ENCODE measurements around the gene POLN.

POLN gene

GRCh38 chr4:2183394-2183793 is 58.5 kb downstream of the POLN start:
- Histone ChIP-seq H3K36me3 (ENCODE audit: control insufficient read depth in 4 of 4, insufficient read depth in 4 of 4, low read length in 3 of 4) (no peaks in the 10 kb centered on the region), H3K27ac (ENCODE audit: insufficient read depth in 1 of 2, low read depth in 1 of 2, low read length in 2 of 2, poor library complexity in 1 of 2, severe bottlenecking in 2 of 2) (no peak overlapping the region), H3K9me3 (ENCODE audit: control extremely low read depth in 1 of 5, control insufficient read depth in 4 of 5, insufficient read depth in 2 of 5, low read depth in 1 of 5, low read length in 4 of 5) (peaks cover 0 to 21% (median 4%) of the 10 kb centered on the region in 5 experiments), H3K4me3 (ENCODE audit: control insufficient read depth in 1 of 7, extremely low read depth in 1 of 7, insufficient read depth in 4 of 7, low read depth in 2 of 7, low read length in 6 of 7) (no peak overlapping the region), H3K4me1 (ENCODE audit: control extremely low read depth in 1 of 4, control insufficient read depth in 4 of 4, insufficient read depth in 4 of 4, low read length in 3 of 4) (no peaks in the 10 kb centered on the region), H3K27me3 (replicated peaks in 2 of 5; ENCODE audit: control insufficient read depth in 4 of 5, insufficient read depth in 5 of 5, low read length in 4 of 5) (peaks cover 0 to 2% (median 0%) of the 10 kb centered on the region in 5 experiments)
- ChIA-PET CTCF (no interaction called here), POLR2A (no interaction called here)
- no peak for DNase-seq

- no peak overlapping the region for H3K27ac ChIP-seq (ENCODE audit: insufficient read depth in 1 of 2, low read depth in 1 of 2, low read length in 2 of 2, poor library complexity in 1 of 2, severe bottlenecking in 2 of 2)
- H3K4me3 ChIP-seq (ENCODE audit: control insufficient read depth in 1 of 7, extremely low read depth in 1 of 7, insufficient read depth in 4 of 7, low read depth in 2 of 7, low read length in 6 of 7): no peak overlapping the region
- no peaks in the 10 kb centered on the region for H3K4me1 ChIP-seq (ENCODE audit: control extremely low read depth in 1 of 4, control insufficient read depth in 4 of 4, insufficient read depth in 4 of 4, low read length in 3 of 4)
- 100% methylated on average over 1 of the region's 3 CpGs for WGBS (ENCODE audit: insufficient coverage)
- CTCF ChIA-PET: no interaction called here
- POLR2A ChIA-PET: no interaction called here
- H3K27me3 ChIP-seq (replicated peaks in 2 of 5; ENCODE audit: control insufficient read depth in 4 of 5, insufficient read depth in 5 of 5, low read length in 4 of 5): peaks cover 0 to 2% (median 0%) of the 10 kb centered on the region in 5 experiments
- no peak for DNase-seq
- peaks cover 0 to 20% (median 3%) of the 10 kb centered on the region in 5 experiments for H3K9me3 ChIP-seq (ENCODE audit: control extremely low read depth in 1 of 5, control insufficient read depth in 4 of 5, insufficient read depth in 2 of 5, low read depth in 1 of 5, low read length in 4 of 5)
- H3K36me3 ChIP-seq (ENCODE audit: control insufficient read depth in 4 of 4, insufficient read depth in 4 of 4, low read length in 3 of 4): no peaks in the 10 kb centered on the region
These were observed 58.9 kb downstream of the POLN start for GRCh38 chr4:2182994-2183393.

DNA sequence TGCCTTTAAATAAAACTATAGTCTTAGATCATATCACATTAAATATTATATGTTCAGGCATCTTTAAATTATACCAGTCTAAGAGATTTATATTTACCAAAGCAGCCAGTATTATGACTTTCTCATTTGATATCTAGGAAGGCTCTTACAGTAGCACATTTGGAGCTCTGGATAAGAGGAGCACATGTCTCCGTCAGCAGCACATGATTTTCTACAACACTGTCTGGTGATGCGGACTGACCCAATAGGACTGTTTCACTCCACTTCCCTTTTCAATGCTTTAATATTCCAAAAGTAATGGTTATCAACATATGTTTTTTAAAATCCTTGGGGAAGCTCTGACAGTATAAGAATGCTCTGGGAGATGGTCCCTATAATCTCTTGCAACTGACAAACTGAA is 61.5 kb downstream of the POLN start:
- no peaks in the 10 kb centered on the region for H3K4me1 ChIP-seq (ENCODE audit: control extremely low read depth in 1 of 4, control insufficient read depth in 4 of 4, insufficient read depth in 4 of 4, low read length in 3 of 4)
- WGBS (ENCODE audit: insufficient coverage): 100% methylated on average over 1 of the region's 2 CpGs
- no peak overlapping the region for H3K27ac ChIP-seq (ENCODE audit: insufficient read depth in 1 of 2, low read depth in 1 of 2, low read length in 2 of 2, poor library complexity in 1 of 2, severe bottlenecking in 2 of 2)
- ChIA-PET CTCF (no interaction called here), POLR2A (no interaction called here)
- no peaks in the 10 kb centered on the region for H3K36me3 ChIP-seq (ENCODE audit: control insufficient read depth in 4 of 4, insufficient read depth in 4 of 4, low read length in 3 of 4)
- H3K9me3 ChIP-seq (ENCODE audit: control extremely low read depth in 1 of 5, control insufficient read depth in 4 of 5, insufficient read depth in 2 of 5, low read depth in 1 of 5, low read length in 4 of 5): peaks cover 0 to 8% (median 0%) of the 10 kb centered on the region in 5 experiments
- no peak for DNase-seq
- peaks cover 0 to 2% (median 0%) of the 10 kb centered on the region in 5 experiments for H3K27me3 ChIP-seq (replicated peaks in 2 of 5; ENCODE audit: control insufficient read depth in 4 of 5, insufficient read depth in 5 of 5, low read length in 4 of 5)
- H3K4me3 ChIP-seq (ENCODE audit: control insufficient read depth in 1 of 7, extremely low read depth in 1 of 7, insufficient read depth in 4 of 7, low read depth in 2 of 7, low read length in 6 of 7): no peak overlapping the region

DNA sequence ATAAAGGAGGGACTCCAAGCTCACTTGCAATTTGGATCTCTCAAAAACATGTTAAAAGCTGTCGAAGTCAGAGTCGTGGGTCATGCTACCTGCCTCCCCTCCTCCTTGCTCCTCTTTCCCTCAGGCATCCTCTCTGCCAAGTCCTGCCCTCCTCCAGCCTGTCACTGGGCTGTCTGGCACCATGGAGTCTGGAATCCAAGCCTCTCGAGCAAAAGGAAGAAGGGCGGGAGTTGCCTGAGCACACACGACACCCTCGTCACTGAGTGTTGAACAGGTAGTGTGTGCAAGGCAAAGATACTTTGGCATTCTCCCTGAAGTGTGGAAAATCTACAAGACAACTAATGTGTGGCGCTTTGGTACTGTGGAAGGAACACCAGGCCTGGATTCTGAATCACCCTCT is 62.2 kb downstream of the POLN start:
- Histone ChIP-seq H3K4me3 (ENCODE audit: control insufficient read depth in 1 of 7, extremely low read depth in 1 of 7, insufficient read depth in 4 of 7, low read depth in 2 of 7, low read length in 6 of 7) (no peak overlapping the region), H3K36me3 (ENCODE audit: control insufficient read depth in 4 of 4, insufficient read depth in 4 of 4, low read length in 3 of 4) (no peaks in the 10 kb centered on the region), H3K4me1 (ENCODE audit: control extremely low read depth in 1 of 4, control insufficient read depth in 4 of 4, insufficient read depth in 4 of 4, low read length in 3 of 4) (no peaks in the 10 kb centered on the region), H3K27ac (ENCODE audit: insufficient read depth in 1 of 2, low read depth in 1 of 2, low read length in 2 of 2, poor library complexity in 1 of 2, severe bottlenecking in 2 of 2) (no peak overlapping the region), H3K27me3 (replicated peaks in 2 of 5; ENCODE audit: control insufficient read depth in 4 of 5, insufficient read depth in 5 of 5, low read length in 4 of 5) (peaks cover 0 to 2% (median 0%) of the 10 kb centered on the region in 5 experiments), H3K9me3 (ENCODE audit: control extremely low read depth in 1 of 5, control insufficient read depth in 4 of 5, insufficient read depth in 2 of 5, low read depth in 1 of 5, low read length in 4 of 5) (peaks cover 0 to 8% (median 0%) of the 10 kb centered on the region in 5 experiments)
- CTCF ChIA-PET: no interaction called here
- POLR2A ChIA-PET: no interaction called here
- DNase-seq: no peak
- 100% methylated on average over 5 of the region's 7 CpGs for WGBS (ENCODE audit: insufficient coverage)

GRCh38 chr4:2178986-2179385 is 62.9 kb downstream of the POLN start:
- no peaks in the 10 kb centered on the region for H3K36me3 ChIP-seq (ENCODE audit: control insufficient read depth in 4 of 4, insufficient read depth in 4 of 4, low read length in 3 of 4)
- POLR2A ChIA-PET: no interaction called here
- 100% methylated on average over 1 of the region's 1 CpG for WGBS (ENCODE audit: insufficient coverage)
- no peaks in the 10 kb centered on the region for H3K4me1 ChIP-seq (ENCODE audit: control extremely low read depth in 1 of 4, control insufficient read depth in 4 of 4, insufficient read depth in 4 of 4, low read length in 3 of 4)
- no peak overlapping the region for H3K27ac ChIP-seq (ENCODE audit: insufficient read depth in 1 of 2, low read depth in 1 of 2, low read length in 2 of 2, poor library complexity in 1 of 2, severe bottlenecking in 2 of 2)
- H3K4me3 ChIP-seq (ENCODE audit: control insufficient read depth in 1 of 7, extremely low read depth in 1 of 7, insufficient read depth in 4 of 7, low read depth in 2 of 7, low read length in 6 of 7): no peak overlapping the region
- CTCF ChIA-PET: no interaction called here
- DNase-seq: no peak
- peaks cover 0 to 2% (median 0%) of the 10 kb centered on the region in 5 experiments for H3K27me3 ChIP-seq (replicated peaks in 2 of 5; ENCODE audit: control insufficient read depth in 4 of 5, insufficient read depth in 5 of 5, low read length in 4 of 5)
- H3K9me3 ChIP-seq (ENCODE audit: control extremely low read depth in 1 of 5, control insufficient read depth in 4 of 5, insufficient read depth in 2 of 5, low read depth in 1 of 5, low read length in 4 of 5): peaks cover 0 to 8% (median 0%) of the 10 kb centered on the region in 5 experiments

GRCh38 chr4:2177443-2178093 is 64.4 kb downstream of the POLN start:
- DNase-seq: no peak
- CTCF ChIA-PET: no interaction called here
- no peak overlapping the region for H3K4me3 ChIP-seq (ENCODE audit: control insufficient read depth in 1 of 7, extremely low read depth in 1 of 7, insufficient read depth in 4 of 7, low read depth in 2 of 7, low read length in 6 of 7)
- no peak overlapping the region for H3K27ac ChIP-seq (ENCODE audit: insufficient read depth in 1 of 2, low read depth in 1 of 2, low read length in 2 of 2, poor library complexity in 1 of 2, severe bottlenecking in 2 of 2)
- H3K9me3 ChIP-seq (ENCODE audit: control extremely low read depth in 1 of 5, control insufficient read depth in 4 of 5, insufficient read depth in 2 of 5, low read depth in 1 of 5, low read length in 4 of 5): peaks cover 0 to 7% (median 0%) of the 10 kb centered on the region in 5 experiments
- no peaks in the 10 kb centered on the region for H3K36me3 ChIP-seq (ENCODE audit: control insufficient read depth in 4 of 4, insufficient read depth in 4 of 4, low read length in 3 of 4)
- peaks cover 0 to 2% (median 0%) of the 10 kb centered on the region in 5 experiments for H3K27me3 ChIP-seq (replicated peaks in 2 of 5; ENCODE audit: control insufficient read depth in 4 of 5, insufficient read depth in 5 of 5, low read length in 4 of 5)
- WGBS (ENCODE audit: insufficient coverage): 95% methylated on average over 3 of the region's 4 CpGs
- POLR2A ChIA-PET: no interaction called here
- peaks cover 0 to 2% (median under 1%) of the 10 kb centered on the region in 4 experiments for H3K4me1 ChIP-seq (ENCODE audit: control extremely low read depth in 1 of 4, control insufficient read depth in 4 of 4, insufficient read depth in 4 of 4, low read length in 3 of 4)

GRCh38 chr4:2175990-2176698 is 65.8 kb downstream of the POLN start:
- H3K4me3 ChIP-seq (ENCODE audit: control insufficient read depth in 1 of 7, extremely low read depth in 1 of 7, insufficient read depth in 4 of 7, low read depth in 2 of 7, low read length in 6 of 7): no peak overlapping the region
- DNase-seq: no peak
- H3K4me1 ChIP-seq (ENCODE audit: control extremely low read depth in 1 of 4, control insufficient read depth in 4 of 4, insufficient read depth in 4 of 4, low read length in 3 of 4): peaks cover 0 to 8% (median 4%) of the 10 kb centered on the region in 4 experiments
- 93% methylated on average over 8 of the region's 9 CpGs for WGBS (ENCODE audit: insufficient coverage)
- no peaks in the 10 kb centered on the region for H3K36me3 ChIP-seq (ENCODE audit: control insufficient read depth in 4 of 4, insufficient read depth in 4 of 4, low read length in 3 of 4)
- H3K27me3 ChIP-seq (replicated peaks in 2 of 5; ENCODE audit: control insufficient read depth in 4 of 5, insufficient read depth in 5 of 5, low read length in 4 of 5): peaks cover 0 to 2% (median 0%) of the 10 kb centered on the region in 5 experiments
- H3K9me3 ChIP-seq (ENCODE audit: control extremely low read depth in 1 of 5, control insufficient read depth in 4 of 5, insufficient read depth in 2 of 5, low read depth in 1 of 5, low read length in 4 of 5): no peaks in the 10 kb centered on the region
- no peak overlapping the region for H3K27ac ChIP-seq (ENCODE audit: insufficient read depth in 1 of 2, low read depth in 1 of 2, low read length in 2 of 2, poor library complexity in 1 of 2, severe bottlenecking in 2 of 2)
- ChIA-PET POLR2A (no interaction called here), CTCF (no interaction called here)

All from common myeloid progenitor, CD34-positive (primary cell).